Measurements from ENCODE around the gene ANKS1A.

ANKS1A gene

DNA sequence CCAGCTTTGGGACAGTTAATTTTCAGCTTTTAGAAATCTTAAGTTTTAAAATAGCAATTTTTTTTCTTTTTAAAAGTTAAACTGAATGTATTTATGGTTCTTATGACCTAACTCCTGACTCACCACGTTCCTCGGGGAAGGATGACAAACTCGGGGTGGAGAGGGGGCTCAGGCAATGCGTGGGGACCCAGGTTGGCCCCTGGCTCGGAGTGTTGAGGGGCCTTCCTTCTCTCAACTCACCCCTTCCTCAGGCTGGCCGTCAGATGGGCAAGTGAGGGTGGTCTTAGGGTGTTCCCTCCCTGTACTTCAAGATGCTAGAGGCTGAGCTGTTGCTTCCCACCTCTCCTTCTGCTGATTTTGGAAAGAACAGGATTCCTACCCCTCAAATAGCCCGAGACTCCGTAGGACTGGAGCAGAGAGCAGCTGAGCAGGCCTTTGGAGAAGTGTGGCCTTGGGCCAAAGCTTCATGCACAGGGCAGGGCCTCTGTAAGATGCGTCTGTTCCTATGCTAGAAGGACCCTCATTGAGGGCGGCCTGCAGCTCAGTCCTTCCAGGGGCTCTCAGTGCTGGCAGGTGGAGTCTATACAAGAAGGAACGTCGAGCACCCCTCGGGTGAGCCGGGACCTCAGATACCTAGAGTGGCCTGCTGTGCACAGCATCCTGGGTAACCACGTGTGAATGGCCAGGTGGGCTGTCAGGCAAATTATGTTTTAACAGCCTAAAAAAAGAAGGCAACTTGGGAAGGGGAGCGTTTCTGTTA, 172.8 kb downstream of the ANKS1A start:
- Histone ChIP-seq H3K27ac (ENCODE audit: low read depth, low read length) (no peak overlapping the region), H3K27me3 (ENCODE audit: control insufficient read depth, low read length) (no peaks in the 10 kb centered on the region), H3K9me2 (replicated peaks; ENCODE audit: control insufficient read depth, low read length) (no peaks in the 10 kb centered on the region), H4K20me1 (ENCODE audit: control insufficient read depth, insufficient read depth, low read depth, low read length) (no peaks in the 10 kb centered on the region; the same call in 1 of the 2 replicates), H3K9me3 (ENCODE audit: control insufficient read depth, insufficient read depth, low read length) (no peaks in the 10 kb centered on the region), H3K36me3 (ENCODE audit: control insufficient read depth, low read length) (no peaks in the 10 kb centered on the region), H3K79me2 (ENCODE audit: control insufficient read depth, low read length) (no peaks in the 10 kb centered on the region), H3K4me1 (ENCODE audit: control insufficient read depth, low read length) (peaks cover 8% of the 10 kb centered on the region), H3K4me2 (ENCODE audit: low read length) (no peak overlapping the region), H3F3A (ENCODE audit: control insufficient read depth, insufficient read depth) (no peaks in the 10 kb centered on the region), H3K4me3 (ENCODE audit: low read length) (no peak overlapping the region)
- TF ChIP-seq, protein P1, sequence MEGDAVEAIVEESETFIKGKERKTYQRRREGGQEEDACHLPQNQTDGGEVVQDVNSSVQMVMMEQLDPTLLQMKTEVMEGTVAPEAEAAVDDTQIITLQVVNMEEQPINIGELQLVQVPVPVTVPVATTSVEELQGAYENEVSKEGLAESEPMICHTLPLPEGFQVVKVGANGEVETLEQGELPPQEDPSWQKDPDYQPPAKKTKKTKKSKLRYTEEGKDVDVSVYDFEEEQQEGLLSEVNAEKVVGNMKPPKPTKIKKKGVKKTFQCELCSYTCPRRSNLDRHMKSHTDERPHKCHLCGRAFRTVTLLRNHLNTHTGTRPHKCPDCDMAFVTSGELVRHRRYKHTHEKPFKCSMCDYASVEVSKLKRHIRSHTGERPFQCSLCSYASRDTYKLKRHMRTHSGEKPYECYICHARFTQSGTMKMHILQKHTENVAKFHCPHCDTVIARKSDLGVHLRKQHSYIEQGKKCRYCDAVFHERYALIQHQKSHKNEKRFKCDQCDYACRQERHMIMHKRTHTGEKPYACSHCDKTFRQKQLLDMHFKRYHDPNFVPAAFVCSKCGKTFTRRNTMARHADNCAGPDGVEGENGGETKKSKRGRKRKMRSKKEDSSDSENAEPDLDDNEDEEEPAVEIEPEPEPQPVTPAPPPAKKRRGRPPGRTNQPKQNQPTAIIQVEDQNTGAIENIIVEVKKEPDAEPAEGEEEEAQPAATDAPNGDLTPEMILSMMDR (IDR thresholded peaks at IDR 0.05; ENCODE audit: low read depth, low read length, poor library complexity, severe bottlenecking): no peak
- no peak for TF ChIP-seq EZH2phosphoT487 (IDR thresholded peaks at IDR 0.05; ENCODE audit: borderline replicate concordance, low read length)

DNA sequence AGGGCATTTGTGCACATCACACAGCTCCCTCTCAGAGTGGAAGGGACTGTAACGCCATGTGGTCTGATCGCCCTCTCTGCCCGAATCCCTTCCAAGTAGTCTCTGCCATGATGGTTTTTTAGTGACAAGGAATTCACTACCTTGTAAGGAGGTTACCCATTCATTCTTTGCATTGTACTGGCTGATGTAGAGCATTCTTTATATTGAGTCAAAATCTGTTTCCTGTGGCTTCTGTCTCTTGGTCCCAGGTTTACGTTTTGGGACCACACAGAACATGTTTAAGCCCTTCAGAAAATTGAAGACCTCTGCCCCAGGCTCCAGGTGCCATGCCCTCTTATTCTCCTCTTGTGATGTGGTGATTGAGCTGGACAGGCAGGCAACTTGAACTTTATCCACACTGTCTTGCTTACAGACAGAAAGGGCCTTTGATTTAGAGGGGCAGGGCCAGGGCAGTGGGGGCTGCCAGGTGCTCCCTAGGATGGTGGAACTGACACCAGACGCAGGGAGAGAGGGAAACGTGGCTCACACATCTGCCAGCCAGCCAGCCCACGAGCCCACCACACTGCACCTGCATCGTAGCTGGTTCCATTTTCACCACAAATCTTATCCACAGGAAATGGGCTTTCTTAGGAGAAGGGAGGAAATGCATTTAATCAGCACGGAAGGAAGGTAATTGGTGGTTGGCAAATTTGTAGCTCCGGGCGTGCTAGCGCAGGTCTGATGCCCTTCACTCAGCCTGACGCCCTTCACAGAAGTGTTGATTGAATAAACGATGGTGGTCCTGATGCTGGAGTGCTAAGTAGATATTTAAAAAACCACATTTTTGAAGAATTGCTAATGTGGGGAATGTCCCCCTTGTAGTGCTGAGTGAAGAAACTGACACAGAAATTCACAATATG, 173.9 kb downstream of the ANKS1A start:
- Histone ChIP-seq H3K9me2 (replicated peaks; ENCODE audit: control insufficient read depth, low read length) (no peaks in the 10 kb centered on the region), H3K9me3 (ENCODE audit: control insufficient read depth, insufficient read depth, low read length) (no peaks in the 10 kb centered on the region), H3K27ac (ENCODE audit: low read depth, low read length) (no peak overlapping the region), H3K27me3 (ENCODE audit: control insufficient read depth, low read length) (no peaks in the 10 kb centered on the region), H3K36me3 (ENCODE audit: control insufficient read depth, low read length) (no peaks in the 10 kb centered on the region), H3F3A (ENCODE audit: control insufficient read depth, insufficient read depth) (no peaks in the 10 kb centered on the region), H4K20me1 (ENCODE audit: control insufficient read depth, insufficient read depth, low read depth, low read length) (no peaks in the 10 kb centered on the region; the same call in 1 of the 2 replicates), H3K79me2 (ENCODE audit: control insufficient read depth, low read length) (no peaks in the 10 kb centered on the region), H3K4me2 (ENCODE audit: low read length) (no peak overlapping the region), H3K4me3 (ENCODE audit: low read length) (no peak overlapping the region), H3K4me1 (ENCODE audit: control insufficient read depth, low read length) (peaks cover 8% of the 10 kb centered on the region)
- TF ChIP-seq, protein P1 (IDR thresholded peaks at IDR 0.05; ENCODE audit: low read depth, low read length, poor library complexity, severe bottlenecking): no peak
- TF ChIP-seq EZH2phosphoT487 (IDR thresholded peaks at IDR 0.05; ENCODE audit: borderline replicate concordance, low read length): no peak

DNA sequence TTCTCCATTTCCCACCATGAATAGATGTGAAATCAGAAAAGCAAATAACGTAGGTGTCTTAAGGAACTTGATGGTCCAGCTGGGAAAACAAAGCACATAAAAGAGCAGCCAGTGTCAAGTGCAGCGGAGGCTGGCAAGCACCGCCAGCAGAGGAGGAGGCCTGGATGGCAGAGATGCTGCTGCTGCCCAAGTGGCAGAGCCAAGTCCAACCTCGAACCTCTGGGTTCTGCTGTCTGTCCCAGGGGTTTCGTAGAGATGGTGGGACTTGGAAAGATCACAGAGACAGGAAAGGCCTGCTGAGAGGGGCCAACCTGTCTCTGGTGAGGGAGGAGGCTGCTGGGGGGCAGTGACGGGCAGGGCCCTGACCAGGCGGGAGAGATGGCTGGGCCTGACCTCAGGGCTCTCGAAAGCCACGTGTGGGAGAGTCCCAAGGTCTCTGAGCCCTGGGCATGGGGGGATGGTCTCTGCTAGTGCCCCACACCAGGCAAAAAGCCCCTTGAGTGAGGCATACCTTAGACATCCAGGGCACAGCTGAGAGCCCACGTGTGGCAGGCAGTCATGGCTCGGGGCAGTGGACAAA, 174.7 kb downstream of the ANKS1A start:
- Histone ChIP-seq H3K79me2 (ENCODE audit: control insufficient read depth, low read length) (no peaks in the 10 kb centered on the region), H3K27ac (ENCODE audit: low read depth, low read length) (no peak overlapping the region), H3F3A (ENCODE audit: control insufficient read depth, insufficient read depth) (no peaks in the 10 kb centered on the region), H3K4me1 (ENCODE audit: control insufficient read depth, low read length) (peaks cover 4% of the 10 kb centered on the region), H3K9me3 (ENCODE audit: control insufficient read depth, insufficient read depth, low read length) (no peaks in the 10 kb centered on the region), H4K20me1 (ENCODE audit: control insufficient read depth, insufficient read depth, low read depth, low read length) (no peaks in the 10 kb centered on the region; the same call in 1 of the 2 replicates), H3K4me2 (ENCODE audit: low read length) (no peak overlapping the region), H3K4me3 (ENCODE audit: low read length) (no peak overlapping the region), H3K27me3 (ENCODE audit: control insufficient read depth, low read length) (no peaks in the 10 kb centered on the region), H3K36me3 (ENCODE audit: control insufficient read depth, low read length) (no peaks in the 10 kb centered on the region), H3K9me2 (replicated peaks; ENCODE audit: control insufficient read depth, low read length) (no peaks in the 10 kb centered on the region)
- TF ChIP-seq, protein P1 (IDR thresholded peaks at IDR 0.05; ENCODE audit: low read depth, low read length, poor library complexity, severe bottlenecking): no peak
- no peak for TF ChIP-seq EZH2phosphoT487 (IDR thresholded peaks at IDR 0.05; ENCODE audit: borderline replicate concordance, low read length)
